Heart left ventricle (tissue), 13 donors: ENCODE results near the gene TAF12.

Experiments used
- CTCF ChIP-seq, 12 donors: fragments of 200-600 bp; sonication (generic) in 4 of 12; IDR thresholded peaks; one replicate each; pipeline versions ENCODE4 v1.5.0 to v1.8.0; 2018 to 2022; ENCODE audit warnings: antibody characterized with exemption in 12 of 12, mild to moderate bottlenecking in 5 of 12
- POLR2A ChIP-seq, 2 donors: fragments of 450-650 bp; IDR thresholded peaks; one replicate each; pipeline ENCODE4 v1.6.1; 2017; ENCODE audit warnings: antibody characterized with exemption in 2 of 2, mild to moderate bottlenecking in 2 of 2, moderate library complexity in 2 of 2
- donor health status: ischemic (EF 13 %, LVEDD 7.1; RV severe dilation, severe dysfunction).
- donor health status: DM: no; HTN: yes; CAD: no.
- donor health status: DM: no; HTN: no; CAD: no.
- donor health status: ischemic (EF 25% LVEDD 6.9; RV normal size, moderate dysfunction).
- donor health status: ischemic (EF 25% LVEDD 5.7; RV mildly dilated, moderate dysfunction).
- donor health status: ischemic (EF 35%, LVEDD 5.7; RV mildly dilated, moderate dysfunction).
- donor health status: nonischemic (EF 11% LVEDD 7.7; RV severe dilation, severe dysfunction).
- donor health status: DM: yes; HTN: yes; CAD: no.
- donor health status: PGD.
- donor health status: ischemic (EF 29% LVEDD 5.4; RV normal size, mild dysfunction).
- donor health status: nonischemic (EF 23%, LVEDD 6.1; RV moderate dilation, normal function).

- no peak for TF ChIP-seq CTCF (IDR thresholded peaks at IDR 0.05)
- TF ChIP-seq POLR2A (IDR thresholded peaks at IDR 0.05) = no peak
Measured at GRCh38 chr1:28601696-28602095, 41.2 kb downstream of the TAF12 start.
